Muscle of leg (tissue), 11 donors: ENCODE results near the gene CNTNAP5. TPM values are rescaled to one million over a fixed set of nuclear protein-coding genes. Genes with fewer than 3 reads are reported as not detected.

Experiments used
- DNase-seq: peaks from one replicate; pipeline ENCODE4 v3.0.0; 2013
- H3K27ac ChIP-seq: one replicate; pipeline ENCODE4 v1.5.1; 2013; ENCODE audit warnings: mild to moderate bottlenecking, low read length, control low read depth
- H3K27me3 ChIP-seq: one replicate; pipeline ENCODE4 v1.6.1; 2013; ENCODE audit warnings: low read length; ENCODE audit not compliant: control insufficient read depth, insufficient read depth
- H3K36me3 ChIP-seq: one replicate; pipeline ENCODE4 v1.6.1; 2013; ENCODE audit warnings: low read length; ENCODE audit not compliant: control insufficient read depth, insufficient read depth
- H3K4me1 ChIP-seq: one replicate; pipeline ENCODE4 v1.6.1; 2013; ENCODE audit warnings: low read length; ENCODE audit not compliant: control insufficient read depth, insufficient read depth
- H3K4me3 ChIP-seq: one replicate; pipeline ENCODE4 v1.5.1; 2013; ENCODE audit warnings: low read length, control low read depth
- H3K9me3 ChIP-seq: replicated peaks from 2 replicates; pipeline ENCODE4 v1.6.1; 2013; ENCODE audit warnings: low read depth, low read length; ENCODE audit not compliant: control insufficient read depth
- WGBS: methylation state at CpG from one replicate; pipeline ENCODE4 v1.1.5; 2013; ENCODE audit warnings: missing lambda C conversion rate; ENCODE audit not compliant: insufficient coverage; 5-methylcytosine and 5-hydroxymethylcytosine counted together
- polyA plus RNA-seq, 8 donors: library from polyadenylated mRNA; unstranded; fragments of 120-200 nt; gene quantifications; one replicate each; pipeline versions ENCODE4 v1.2.1 to v1.2.3, GENCODE V29; 2013; ENCODE audit warnings: inconsistent platforms in 1 of 8, low replicate concordance in 1 of 8; ENCODE audit not compliant: insufficient read length in 8 of 8, insufficient read depth in 1 of 8
- total RNA-seq: library from RNA; stranded (reverse); fragments of 120-200 nt; gene quantifications from one replicate; pipeline ENCODE4 v1.2.4, GENCODE V29; 2013

The CNTNAP5 gene
- total and polyA plus RNA-seq, 9 donors: 0.08 to 0.75 (median 0.16) TPM

GRCh38 chr2:124558277-124558905 lies 533.3 kb downstream of the CNTNAP5 start:
- no peaks in the 10 kb centered on the region for H3K4me1 ChIP-seq
- peak; percentile 19 for DNase-seq
- H3K27ac ChIP-seq: no peak overlapping the region
- H3K9me3 ChIP-seq: no peaks in the 10 kb centered on the region
- no peaks in the 10 kb centered on the region for H3K36me3 ChIP-seq
- H3K4me3 ChIP-seq: no peak overlapping the region
- H3K27me3 ChIP-seq: no peaks in the 10 kb centered on the region
- no CpG with 5 or more reads among the region's 6 CpGs for WGBS

GRCh38 chr2:124559236-124559635 lies 534.1 kb downstream of the CNTNAP5 start:
- Histone ChIP-seq H3K27me3 (no peaks in the 10 kb centered on the region), H3K36me3 (no peaks in the 10 kb centered on the region), H3K4me3 (no peak overlapping the region), H3K9me3 (no peaks in the 10 kb centered on the region), H3K4me1 (no peaks in the 10 kb centered on the region), H3K27ac (no peak overlapping the region)
- no peak for DNase-seq
- whole genome bisulfite sequencing: no CpG with 5 or more reads among the region's 2 CpGs

DNA sequence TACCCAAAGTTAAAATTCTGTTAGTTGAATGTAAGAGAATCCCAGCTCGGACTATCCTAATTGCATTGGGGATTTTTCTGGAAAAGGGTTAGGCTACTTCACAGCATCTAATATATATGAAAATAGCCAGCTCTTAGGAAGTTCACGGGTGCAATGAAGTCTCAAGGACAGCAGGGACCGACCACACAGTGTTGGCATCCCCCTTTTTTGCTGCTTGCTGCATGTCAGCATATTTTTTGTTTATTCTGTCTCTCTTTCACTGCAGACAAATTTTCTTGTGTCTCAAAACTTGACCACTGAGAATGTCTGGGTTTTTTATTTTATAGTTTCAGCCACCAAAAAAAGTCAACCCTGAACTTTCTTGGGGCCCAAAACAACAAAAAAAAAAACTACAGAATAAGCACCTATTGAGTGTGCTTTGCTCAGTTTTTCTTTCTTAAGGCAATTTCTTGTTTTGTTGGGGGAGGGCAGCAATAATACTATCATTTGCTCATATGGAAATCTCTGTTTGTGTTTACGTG lies 535.6 kb downstream of the CNTNAP5 start:
- no peak overlapping the region for H3K27ac ChIP-seq
- no peak for DNase-seq
- H3K4me3 ChIP-seq: no peak overlapping the region
- H3K27me3 ChIP-seq: no peaks in the 10 kb centered on the region
- WGBS: 74% methylated on average over 3 of the region's 4 CpGs
- no peaks in the 10 kb centered on the region for H3K4me1 ChIP-seq
- H3K36me3 ChIP-seq: no peaks in the 10 kb centered on the region
- no peaks in the 10 kb centered on the region for H3K9me3 ChIP-seq

GRCh38 chr2:124561486-124561885 lies 536.4 kb downstream of the CNTNAP5 start:
- no peak for DNase-seq
- Histone ChIP-seq H3K36me3 (no peaks in the 10 kb centered on the region), H3K9me3 (no peaks in the 10 kb centered on the region), H3K27me3 (no peaks in the 10 kb centered on the region), H3K4me1 (no peaks in the 10 kb centered on the region), H3K4me3 (no peak overlapping the region), H3K27ac (no peak overlapping the region)
- WGBS: no CpG with 5 or more reads among the region's 2 CpGs

DNA sequence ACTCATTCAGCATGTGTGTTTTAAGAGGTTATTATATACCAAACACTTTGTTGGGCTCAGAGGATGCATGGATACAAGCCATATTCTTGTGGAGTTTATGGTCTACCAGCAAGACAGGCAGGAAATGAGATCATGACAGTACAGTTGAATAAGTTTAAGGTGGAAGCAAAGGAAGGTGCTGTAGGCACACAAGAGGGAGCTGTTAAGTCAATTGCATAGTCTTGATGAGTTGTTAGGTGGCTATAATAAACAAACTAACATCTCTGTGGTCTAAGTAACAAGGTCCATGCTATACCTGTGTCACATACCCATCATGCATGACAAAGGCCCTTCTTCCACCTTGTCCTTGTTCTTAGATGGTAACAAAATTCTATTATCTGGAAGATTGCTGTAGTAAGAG lies 538.3 kb downstream of the CNTNAP5 start:
- Histone ChIP-seq H3K4me3 (no peak overlapping the region), H3K4me1 (no peaks in the 10 kb centered on the region), H3K36me3 (no peaks in the 10 kb centered on the region), H3K27ac (no peak overlapping the region), H3K9me3 (no peaks in the 10 kb centered on the region), H3K27me3 (no peaks in the 10 kb centered on the region)
- no peak for DNase-seq

GRCh38 chr2:124566518-124566970 lies 541.5 kb downstream of the CNTNAP5 start:
- no peaks in the 10 kb centered on the region for H3K36me3 ChIP-seq
- no peak overlapping the region for H3K4me3 ChIP-seq
- no peaks in the 10 kb centered on the region for H3K4me1 ChIP-seq
- H3K9me3 ChIP-seq: no peaks in the 10 kb centered on the region
- H3K27ac ChIP-seq: no peak overlapping the region
- DNase-seq: no peak
- no peaks in the 10 kb centered on the region for H3K27me3 ChIP-seq

DNA sequence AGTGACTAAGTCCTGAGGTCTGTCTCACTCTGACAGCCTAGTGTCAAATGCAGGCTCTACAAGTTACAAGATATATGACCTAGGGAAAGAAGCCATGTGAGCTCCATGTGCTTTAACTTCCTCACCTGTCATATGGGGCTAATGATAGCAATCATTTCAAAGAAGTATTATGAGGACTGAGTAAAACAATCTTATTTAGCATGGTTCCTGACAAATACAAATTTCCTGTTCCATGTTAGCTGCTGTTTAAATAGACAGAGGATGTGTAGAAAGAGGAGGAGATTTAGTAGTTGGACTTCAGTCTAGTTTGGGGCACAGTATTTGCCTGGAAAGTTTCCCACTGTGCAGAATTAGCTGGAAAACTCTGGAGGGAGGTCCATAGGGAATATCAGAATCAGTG lies 545.8 kb downstream of the CNTNAP5 start:
- Histone ChIP-seq H3K4me3 (no peak overlapping the region), H3K36me3 (no peaks in the 10 kb centered on the region), H3K27ac (no peak overlapping the region), H3K4me1 (no peaks in the 10 kb centered on the region), H3K9me3 (no peaks in the 10 kb centered on the region), H3K27me3 (no peaks in the 10 kb centered on the region)
- no peak for DNase-seq

DNA sequence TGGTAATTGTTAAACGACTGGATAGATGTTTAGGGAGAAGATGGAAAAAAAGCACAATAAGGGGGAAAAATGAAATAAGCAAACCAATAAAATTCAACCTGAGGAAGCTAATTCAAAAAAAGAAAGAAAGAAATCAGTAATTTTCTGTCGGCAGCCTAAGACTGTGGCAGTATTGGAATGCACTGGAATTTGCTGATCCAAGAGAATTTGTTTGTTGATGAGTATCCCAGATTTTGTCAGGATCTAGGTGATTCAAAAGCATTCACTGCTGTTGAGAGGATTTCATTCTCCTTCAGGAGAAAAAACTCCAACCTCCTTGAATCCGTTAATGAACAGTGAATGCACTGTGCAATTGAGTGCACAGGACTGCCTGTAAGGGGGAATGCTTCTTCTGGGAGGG lies 546.7 kb downstream of the CNTNAP5 start:
- WGBS: 18% methylated on average over 2 of the region's 3 CpGs
- Histone ChIP-seq H3K4me1 (no peaks in the 10 kb centered on the region), H3K27ac (no peak overlapping the region), H3K9me3 (no peaks in the 10 kb centered on the region), H3K4me3 (no peak overlapping the region), H3K36me3 (no peaks in the 10 kb centered on the region), H3K27me3 (no peaks in the 10 kb centered on the region)
- DNase-seq: peak; percentile 28

GRCh38 chr2:124572934-124573634 lies 548.0 kb downstream of the CNTNAP5 start:
- no peak for DNase-seq
- H3K9me3 ChIP-seq: no peaks in the 10 kb centered on the region
- WGBS: no CpG with 5 or more reads among the region's 1 CpG
- H3K27me3 ChIP-seq: no peaks in the 10 kb centered on the region
- no peak overlapping the region for H3K4me3 ChIP-seq
- no peaks in the 10 kb centered on the region for H3K4me1 ChIP-seq
- no peaks in the 10 kb centered on the region for H3K36me3 ChIP-seq
- H3K27ac ChIP-seq: no peak overlapping the region

DNA sequence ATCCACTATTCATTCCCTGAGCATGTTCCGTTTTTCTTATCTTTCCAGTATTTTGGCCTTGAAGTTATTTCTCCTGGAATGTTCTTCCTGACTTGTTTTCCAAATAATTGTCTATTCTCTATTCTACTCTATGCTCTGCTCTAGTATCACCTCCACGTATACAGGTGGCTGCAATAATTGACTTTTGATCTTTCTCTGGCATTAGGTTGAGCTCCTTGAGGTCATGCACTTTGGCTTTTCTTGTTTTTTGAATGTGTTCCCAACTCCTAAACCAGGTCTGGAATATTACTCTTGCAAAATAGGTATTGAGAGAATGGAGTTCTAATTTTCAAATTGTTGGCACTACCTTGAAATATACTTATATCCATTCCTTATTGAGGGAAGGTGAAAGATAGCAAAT lies 550.4 kb downstream of the CNTNAP5 start:
- Histone ChIP-seq H3K27ac (no peak overlapping the region), H3K4me1 (no peaks in the 10 kb centered on the region), H3K36me3 (no peaks in the 10 kb centered on the region), H3K4me3 (no peak overlapping the region), H3K9me3 (no peaks in the 10 kb centered on the region), H3K27me3 (no peaks in the 10 kb centered on the region)
- WGBS: no CpG with 5 or more reads among the region's 2 CpGs
- DNase-seq: no peak
